ENCODE measurements around the gene RBFOX1. TPM values are rescaled to one million over a fixed set of nuclear protein-coding genes. Genes with fewer than 3 reads are reported as not detected.

Gene RBFOX1
- total RNA-seq, 1 donor from 2014 or later = not detected

DNA sequence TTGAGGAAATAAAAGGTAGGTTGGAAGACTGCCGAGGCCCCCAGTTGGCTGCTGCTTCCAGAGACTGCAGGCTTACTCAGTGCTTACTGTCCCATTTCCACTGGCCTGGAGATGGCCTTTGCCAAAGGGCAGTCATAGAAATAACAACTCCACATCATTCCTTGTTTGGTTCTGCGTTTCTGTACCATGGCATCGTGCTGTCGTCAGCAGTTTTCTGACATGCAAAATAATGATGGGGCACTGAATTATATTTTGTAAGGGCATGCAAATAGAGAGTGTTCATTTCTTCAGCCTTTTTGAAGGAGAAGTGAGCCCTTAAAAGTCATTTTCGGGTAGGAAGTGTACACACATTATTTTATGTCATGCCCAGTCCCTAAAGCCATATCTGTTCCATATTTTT is 88.9 kb downstream of the RBFOX1 start:
- TF ChIP-seq, protein P1, sequence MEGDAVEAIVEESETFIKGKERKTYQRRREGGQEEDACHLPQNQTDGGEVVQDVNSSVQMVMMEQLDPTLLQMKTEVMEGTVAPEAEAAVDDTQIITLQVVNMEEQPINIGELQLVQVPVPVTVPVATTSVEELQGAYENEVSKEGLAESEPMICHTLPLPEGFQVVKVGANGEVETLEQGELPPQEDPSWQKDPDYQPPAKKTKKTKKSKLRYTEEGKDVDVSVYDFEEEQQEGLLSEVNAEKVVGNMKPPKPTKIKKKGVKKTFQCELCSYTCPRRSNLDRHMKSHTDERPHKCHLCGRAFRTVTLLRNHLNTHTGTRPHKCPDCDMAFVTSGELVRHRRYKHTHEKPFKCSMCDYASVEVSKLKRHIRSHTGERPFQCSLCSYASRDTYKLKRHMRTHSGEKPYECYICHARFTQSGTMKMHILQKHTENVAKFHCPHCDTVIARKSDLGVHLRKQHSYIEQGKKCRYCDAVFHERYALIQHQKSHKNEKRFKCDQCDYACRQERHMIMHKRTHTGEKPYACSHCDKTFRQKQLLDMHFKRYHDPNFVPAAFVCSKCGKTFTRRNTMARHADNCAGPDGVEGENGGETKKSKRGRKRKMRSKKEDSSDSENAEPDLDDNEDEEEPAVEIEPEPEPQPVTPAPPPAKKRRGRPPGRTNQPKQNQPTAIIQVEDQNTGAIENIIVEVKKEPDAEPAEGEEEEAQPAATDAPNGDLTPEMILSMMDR (IDR thresholded peaks at IDR 0.05; ENCODE audit: insufficient read depth, low read length, poor library complexity, severe bottlenecking) = no peak
- Histone ChIP-seq H3K36me3 (ENCODE audit: control insufficient read depth, insufficient read depth, low read length) (no peaks in the 10 kb centered on the region), H3K4me3 (ENCODE audit: low read depth, low read length) (no peak overlapping the region), H3K27me3 (ENCODE audit: control insufficient read depth, insufficient read depth, low read length) (no peaks in the 10 kb centered on the region)
- no peak for DNase-seq (ENCODE audit: low read depth)

- no peak overlapping the region for H3K4me3 ChIP-seq (ENCODE audit: low read depth, low read length)
- DNase-seq (ENCODE audit: low read depth) = no peak
- H3K27me3 ChIP-seq (ENCODE audit: control insufficient read depth, insufficient read depth, low read length) = no peaks in the 10 kb centered on the region
- TF ChIP-seq, protein P1 (IDR thresholded peaks at IDR 0.05; ENCODE audit: insufficient read depth, low read length, poor library complexity, severe bottlenecking) = no peak
- no peaks in the 10 kb centered on the region for H3K36me3 ChIP-seq (ENCODE audit: control insufficient read depth, insufficient read depth, low read length)
These were observed 89.6 kb downstream of the RBFOX1 start for GRCh38 chr16:7422036-7422888.

DNA sequence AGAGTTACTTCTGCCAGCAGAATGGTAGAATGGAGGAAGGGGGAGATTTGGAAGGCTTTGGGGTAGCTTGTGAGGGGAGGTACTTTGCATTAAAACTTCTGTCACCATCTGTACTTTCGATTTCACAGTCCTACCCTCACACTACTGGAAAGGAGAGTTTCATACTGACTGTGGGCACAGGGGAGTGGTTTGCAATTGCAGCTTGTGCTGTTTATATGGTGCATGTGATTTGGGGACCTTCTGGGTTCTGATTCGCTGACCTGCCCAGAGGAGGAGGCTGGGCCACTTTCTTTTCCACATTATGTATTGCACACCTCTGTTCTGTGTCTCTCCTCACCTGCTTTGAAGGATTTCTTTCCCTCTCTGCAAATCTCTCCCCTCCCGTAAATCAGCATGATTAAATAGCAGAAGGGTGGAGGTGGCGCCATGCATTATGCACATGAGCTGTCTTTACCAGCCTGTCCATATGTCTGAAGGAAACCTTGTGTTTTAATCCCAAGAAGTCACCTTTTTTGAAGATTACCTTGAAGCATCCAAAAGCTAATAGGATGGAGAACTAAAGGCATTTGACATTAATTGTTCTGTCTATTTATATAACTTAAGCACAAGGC is 90.9 kb downstream of the RBFOX1 start:
- Histone ChIP-seq H3K27me3 (ENCODE audit: control insufficient read depth, insufficient read depth, low read length) (no peaks in the 10 kb centered on the region), H3K4me3 (ENCODE audit: low read depth, low read length) (no peak overlapping the region), H3K36me3 (ENCODE audit: control insufficient read depth, insufficient read depth, low read length) (no peaks in the 10 kb centered on the region)
- DNase-seq (ENCODE audit: low read depth) = no peak
- TF ChIP-seq, protein P1 (IDR thresholded peaks at IDR 0.05; ENCODE audit: insufficient read depth, low read length, poor library complexity, severe bottlenecking) = no peak

DNA sequence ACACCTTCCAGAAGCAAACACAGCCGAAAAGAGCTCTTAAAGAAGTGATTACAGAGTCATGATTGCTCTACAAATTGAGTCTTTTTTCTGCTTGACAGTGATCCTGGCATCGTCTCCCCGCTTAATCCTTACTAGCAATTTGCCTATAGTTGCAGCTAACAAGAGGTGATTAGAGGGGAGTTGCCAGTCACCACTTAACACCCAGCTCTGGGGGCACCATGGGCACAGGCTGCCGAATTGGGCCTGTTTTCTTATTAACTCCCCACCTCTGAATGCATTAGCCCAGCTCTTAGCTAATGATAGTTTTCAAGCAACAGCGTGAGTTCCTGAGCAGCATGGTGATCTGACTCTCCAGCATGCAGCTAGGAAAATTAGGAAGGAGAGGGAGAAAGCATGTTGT is 93.5 kb downstream of the RBFOX1 start:
- no peak overlapping the region for H3K4me3 ChIP-seq (ENCODE audit: low read depth, low read length)
- TF ChIP-seq, protein P1 (IDR thresholded peaks at IDR 0.05; ENCODE audit: insufficient read depth, low read length, poor library complexity, severe bottlenecking) = no peak
- no peaks in the 10 kb centered on the region for H3K36me3 ChIP-seq (ENCODE audit: control insufficient read depth, insufficient read depth, low read length)
- DNase-seq (ENCODE audit: low read depth) = no peak
- H3K27me3 ChIP-seq (ENCODE audit: control insufficient read depth, insufficient read depth, low read length) = no peaks in the 10 kb centered on the region

GRCh38 chr16:7431723-7432122 is 99.1 kb downstream of the RBFOX1 start:
- TF ChIP-seq, protein P1 (IDR thresholded peaks at IDR 0.05; ENCODE audit: insufficient read depth, low read length, poor library complexity, severe bottlenecking) = no peak
- no peaks in the 10 kb centered on the region for H3K27me3 ChIP-seq (ENCODE audit: control insufficient read depth, insufficient read depth, low read length)
- no peak for DNase-seq (ENCODE audit: low read depth)
- no peaks in the 10 kb centered on the region for H3K36me3 ChIP-seq (ENCODE audit: control insufficient read depth, insufficient read depth, low read length)
- no peak overlapping the region for H3K4me3 ChIP-seq (ENCODE audit: low read depth, low read length)
